Measurements from ENCODE around the gene YIPF2.

The YIPF2 gene

DNA sequence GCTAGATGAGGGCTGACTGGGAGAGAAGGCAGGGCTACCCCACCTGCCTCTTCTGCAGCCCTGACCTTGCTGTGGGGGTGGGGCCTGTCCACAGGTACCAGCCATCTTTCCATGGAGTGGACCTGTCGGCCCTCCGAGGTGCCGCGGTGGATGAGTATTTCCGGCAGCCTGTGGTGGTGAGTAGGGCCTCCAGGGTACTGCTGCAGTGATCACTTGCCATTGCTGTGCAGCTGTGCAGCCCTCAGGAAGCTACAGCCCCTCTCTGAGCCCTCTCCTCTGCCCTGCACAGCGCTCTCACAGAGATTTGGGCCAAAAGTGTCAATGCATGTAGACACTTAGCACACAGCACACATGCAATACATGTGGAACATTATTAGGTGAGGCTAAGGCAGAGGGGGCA lies 11.8 kb downstream of the YIPF2 start:
- Histone ChIP-seq H3K27me3 (no peaks in the 10 kb centered on the region), H3K27ac (no peak overlapping the region), H3K36me3 (peaks cover 33 to 100% (median 69%) of the 10 kb centered on the region in 3 donors), H3K4me1 (no peaks in the 10 kb centered on the region), H3K4me3 (no peak overlapping the region), H3K9me3 (no peaks in the 10 kb centered on the region)
- no peak for DNase-seq
- intact Hi-C loops (cut with DNase I; ENCODE audit: low total_unique reads): no loop called here
- TF ChIP-seq, protein P1, sequence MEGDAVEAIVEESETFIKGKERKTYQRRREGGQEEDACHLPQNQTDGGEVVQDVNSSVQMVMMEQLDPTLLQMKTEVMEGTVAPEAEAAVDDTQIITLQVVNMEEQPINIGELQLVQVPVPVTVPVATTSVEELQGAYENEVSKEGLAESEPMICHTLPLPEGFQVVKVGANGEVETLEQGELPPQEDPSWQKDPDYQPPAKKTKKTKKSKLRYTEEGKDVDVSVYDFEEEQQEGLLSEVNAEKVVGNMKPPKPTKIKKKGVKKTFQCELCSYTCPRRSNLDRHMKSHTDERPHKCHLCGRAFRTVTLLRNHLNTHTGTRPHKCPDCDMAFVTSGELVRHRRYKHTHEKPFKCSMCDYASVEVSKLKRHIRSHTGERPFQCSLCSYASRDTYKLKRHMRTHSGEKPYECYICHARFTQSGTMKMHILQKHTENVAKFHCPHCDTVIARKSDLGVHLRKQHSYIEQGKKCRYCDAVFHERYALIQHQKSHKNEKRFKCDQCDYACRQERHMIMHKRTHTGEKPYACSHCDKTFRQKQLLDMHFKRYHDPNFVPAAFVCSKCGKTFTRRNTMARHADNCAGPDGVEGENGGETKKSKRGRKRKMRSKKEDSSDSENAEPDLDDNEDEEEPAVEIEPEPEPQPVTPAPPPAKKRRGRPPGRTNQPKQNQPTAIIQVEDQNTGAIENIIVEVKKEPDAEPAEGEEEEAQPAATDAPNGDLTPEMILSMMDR (IDR thresholded peaks at IDR 0.05): no peak

DNA sequence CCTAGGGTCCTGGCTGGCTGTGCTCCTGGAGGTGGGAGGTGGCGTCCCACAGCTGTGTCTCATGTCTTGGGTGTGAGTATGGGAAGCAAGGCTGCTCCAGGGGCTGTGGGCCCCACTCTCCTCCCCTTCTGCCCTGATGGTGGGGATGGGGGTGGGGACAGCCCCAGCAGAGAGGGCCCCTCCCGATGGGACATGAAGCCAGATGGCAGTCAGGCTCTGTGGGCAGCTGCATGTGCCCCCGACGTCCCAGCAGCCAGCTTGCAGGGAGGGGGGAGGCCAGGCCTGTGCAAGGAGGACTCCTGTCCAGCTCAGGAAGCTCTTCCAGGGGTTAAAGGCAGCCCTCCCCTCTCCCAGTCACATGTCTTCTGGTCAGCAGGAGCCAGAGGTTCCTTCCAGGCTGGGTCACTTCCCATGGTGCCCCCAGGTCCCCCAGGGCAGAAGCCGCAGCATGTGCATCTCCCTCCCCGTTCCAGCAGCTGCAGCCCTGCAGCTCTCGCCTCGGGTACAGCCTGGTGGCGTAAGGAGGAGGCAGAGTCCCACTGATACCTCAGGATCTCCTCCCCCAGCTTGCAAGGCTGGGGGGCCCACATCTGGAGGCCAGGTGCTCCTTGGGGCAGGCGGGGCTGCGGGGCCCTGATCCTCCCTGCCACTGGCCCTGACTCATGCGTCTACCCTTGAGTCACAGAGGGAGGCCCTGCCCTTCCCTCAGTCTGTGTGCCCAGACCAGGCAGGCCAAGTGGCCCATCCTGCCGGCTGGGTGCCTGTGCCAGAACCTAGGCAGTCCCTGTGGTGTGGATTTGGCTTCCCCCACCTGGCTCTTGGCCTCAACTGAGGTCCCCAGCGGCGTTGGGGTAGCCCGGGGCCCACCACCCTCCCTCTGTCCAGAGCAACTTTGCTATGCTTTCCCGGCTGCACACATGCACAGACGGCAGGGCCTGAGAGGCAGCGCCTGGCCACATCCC lies 13.0 kb downstream of the YIPF2 start:
- Histone ChIP-seq H3K36me3 (peaks cover 27 to 100% (median 67%) of the 10 kb centered on the region in 3 donors), H3K27me3 (no peaks in the 10 kb centered on the region), H3K27ac (no peak overlapping the region), H3K9me3 (no peaks in the 10 kb centered on the region), H3K4me1 (no peaks in the 10 kb centered on the region), H3K4me3 (no peak overlapping the region)
- no peak for DNase-seq
- intact Hi-C loops (cut with DNase I; ENCODE audit: low total_unique reads): no loop called here
- TF ChIP-seq, protein P1 (IDR thresholded peaks at IDR 0.05): no peak

- no peak for DNase-seq
- Histone ChIP-seq H3K4me1 (no peaks in the 10 kb centered on the region), H3K9me3 (no peaks in the 10 kb centered on the region), H3K27me3 (no peaks in the 10 kb centered on the region), H3K27ac (no peak overlapping the region), H3K4me3 (no peak overlapping the region), H3K36me3 (peaks cover 38 to 100% (median 65%) of the 10 kb centered on the region in 3 donors)
- TF ChIP-seq, protein P1 (IDR thresholded peaks at IDR 0.05): no peak
- intact Hi-C loops (cut with DNase I; ENCODE audit: low total_unique reads): no loop called here
These were observed 14.6 kb downstream of the YIPF2 start for GRCh38 chr19:10913716-10914340.

- no peak for DNase-seq
- no peaks in the 10 kb centered on the region for H3K27me3 ChIP-seq
- intact Hi-C loops (cut with DNase I; ENCODE audit: low total_unique reads): no loop called here
- H3K27ac ChIP-seq: no peak overlapping the region
- H3K36me3 ChIP-seq: peaks cover 41 to 100% (median 77%) of the 10 kb centered on the region in 3 donors
- TF ChIP-seq, protein P1 (IDR thresholded peaks at IDR 0.05): no peak
- H3K4me1 ChIP-seq: no peaks in the 10 kb centered on the region
- no peak overlapping the region for H3K4me3 ChIP-seq
- H3K9me3 ChIP-seq: no peaks in the 10 kb centered on the region
These were observed 15.8 kb downstream of the YIPF2 start for GRCh38 chr19:10912619-10913018.

DNA sequence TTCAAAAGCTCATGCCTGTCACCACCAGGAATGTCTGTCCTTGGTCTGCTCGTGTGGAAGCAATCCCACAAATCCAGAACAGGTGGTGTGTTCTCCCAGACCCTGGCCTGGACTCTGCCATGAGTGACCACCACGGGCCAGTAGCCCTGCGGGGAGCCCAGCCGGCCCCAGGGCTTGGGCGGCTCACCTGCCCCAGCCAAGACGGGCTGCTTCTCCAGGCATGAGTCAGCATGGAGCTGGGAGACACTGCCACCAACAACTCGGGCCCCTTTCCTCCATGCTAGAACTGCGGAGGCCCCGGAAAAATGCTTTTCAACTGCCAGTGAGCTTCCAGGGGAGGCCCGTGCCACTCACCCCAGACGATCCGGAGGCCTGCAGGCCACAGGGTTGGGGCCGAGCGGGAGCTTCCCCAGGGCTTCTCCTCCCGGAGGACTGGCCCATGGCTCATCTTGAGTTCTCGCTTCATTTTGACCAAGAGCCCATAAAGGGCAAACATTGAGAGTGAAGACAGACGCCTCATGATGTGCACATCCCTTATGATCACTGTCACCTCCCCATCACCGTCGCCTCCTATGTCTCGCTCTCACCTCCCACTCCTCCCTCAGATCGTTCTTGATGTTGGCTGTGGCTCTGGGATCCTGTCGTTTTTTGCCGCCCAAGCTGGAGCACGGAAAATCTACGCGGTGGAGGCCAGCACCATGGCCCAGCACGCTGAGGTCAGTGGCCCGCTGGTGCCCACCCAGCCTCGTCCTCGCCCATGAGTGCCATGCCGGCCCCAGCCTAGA lies 16.7 kb downstream of the YIPF2 start:
- Histone ChIP-seq H3K4me3 (no peak overlapping the region), H3K4me1 (no peaks in the 10 kb centered on the region), H3K9me3 (no peaks in the 10 kb centered on the region), H3K27me3 (no peaks in the 10 kb centered on the region), H3K36me3 (peaks cover 40 to 99% (median 80%) of the 10 kb centered on the region in 3 donors), H3K27ac (no peak overlapping the region)
- TF ChIP-seq, protein P1 (IDR thresholded peaks at IDR 0.05): no peak
- intact Hi-C loops (cut with DNase I; ENCODE audit: low total_unique reads): no loop called here
- DNase-seq: no peak

All from tibial artery (tissue), 4 donors.